HG03520 (cell line): ENCODE measurements around the gene DDIAS.
"Not testable (repeated sequence)": the region's sequence is repeated elsewhere in the genome, so short reads cannot be mapped to it uniquely, and the experiment has no call there.

ENCODE experiments used
- ATAC-seq: cut with Tn5 transposase; IDR thresholded peaks from one replicate; pipeline ENCODE4 v1.9.1; 2021; ENCODE audit warnings: mild to moderate bottlenecking, moderate library complexity; ENCODE audit not compliant: unreplicated experiment

Gene DDIAS

DNA sequence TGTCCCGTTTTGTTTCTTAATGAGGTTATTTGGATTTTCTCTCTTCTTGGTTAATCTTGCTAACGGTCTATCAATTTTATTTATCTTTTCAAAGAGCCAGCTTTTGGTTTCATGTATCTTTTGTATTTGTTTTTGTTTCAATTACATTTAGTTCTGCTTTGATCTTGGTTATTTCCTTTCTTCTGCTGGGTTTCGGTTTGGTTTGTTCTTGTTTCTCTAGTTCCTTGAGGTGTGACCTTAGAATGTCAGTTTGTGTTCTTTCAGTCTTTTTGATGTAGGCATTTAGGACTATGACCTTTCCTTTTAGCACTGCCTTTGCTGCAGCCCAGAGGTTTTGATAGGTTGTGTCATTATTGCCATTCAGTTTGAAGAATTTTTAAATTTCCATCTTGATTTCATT, 18.7 kb downstream of the DDIAS start:
- not testable (repeated sequence) for ATAC-seq

DNA sequence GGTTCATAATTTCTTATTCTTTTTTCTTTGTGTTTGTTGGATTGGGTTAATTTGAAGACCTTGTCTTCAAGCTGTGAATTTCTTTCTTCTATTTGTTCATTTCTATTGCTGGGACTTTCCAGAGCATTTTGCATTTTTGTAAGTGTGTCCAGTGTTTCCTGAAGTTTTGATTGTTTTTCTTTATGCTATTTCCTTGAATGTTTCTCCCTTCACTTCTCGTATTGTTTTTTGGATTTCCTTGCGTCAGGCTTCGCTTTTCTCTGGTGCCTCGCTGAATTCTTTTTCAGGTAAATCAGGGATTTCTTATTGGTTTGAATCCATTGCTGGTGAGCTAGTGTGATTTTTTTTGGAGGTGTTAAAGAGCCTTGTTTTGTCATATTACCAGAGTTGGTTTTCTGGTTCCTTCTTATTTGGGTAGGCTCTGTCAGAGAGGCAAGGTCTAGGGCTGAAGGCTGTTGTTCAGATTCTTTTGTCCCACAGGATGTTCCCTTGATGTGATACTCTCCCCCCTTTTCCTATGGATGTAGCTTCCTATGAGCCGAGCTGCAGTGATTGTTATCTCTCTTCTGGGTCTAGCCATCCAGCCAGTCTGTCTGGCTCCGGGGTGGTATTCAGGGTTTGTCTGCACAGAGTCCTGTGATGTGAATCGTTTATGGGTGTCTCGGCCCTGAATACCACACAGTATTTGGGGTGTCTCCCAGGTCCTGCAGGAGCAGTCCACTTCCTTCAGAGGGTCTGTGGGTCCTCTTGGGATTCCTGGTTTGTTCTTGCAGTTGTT, 21.0 kb downstream of the DDIAS start:
- ATAC-seq = not testable (repeated sequence)

DNA sequence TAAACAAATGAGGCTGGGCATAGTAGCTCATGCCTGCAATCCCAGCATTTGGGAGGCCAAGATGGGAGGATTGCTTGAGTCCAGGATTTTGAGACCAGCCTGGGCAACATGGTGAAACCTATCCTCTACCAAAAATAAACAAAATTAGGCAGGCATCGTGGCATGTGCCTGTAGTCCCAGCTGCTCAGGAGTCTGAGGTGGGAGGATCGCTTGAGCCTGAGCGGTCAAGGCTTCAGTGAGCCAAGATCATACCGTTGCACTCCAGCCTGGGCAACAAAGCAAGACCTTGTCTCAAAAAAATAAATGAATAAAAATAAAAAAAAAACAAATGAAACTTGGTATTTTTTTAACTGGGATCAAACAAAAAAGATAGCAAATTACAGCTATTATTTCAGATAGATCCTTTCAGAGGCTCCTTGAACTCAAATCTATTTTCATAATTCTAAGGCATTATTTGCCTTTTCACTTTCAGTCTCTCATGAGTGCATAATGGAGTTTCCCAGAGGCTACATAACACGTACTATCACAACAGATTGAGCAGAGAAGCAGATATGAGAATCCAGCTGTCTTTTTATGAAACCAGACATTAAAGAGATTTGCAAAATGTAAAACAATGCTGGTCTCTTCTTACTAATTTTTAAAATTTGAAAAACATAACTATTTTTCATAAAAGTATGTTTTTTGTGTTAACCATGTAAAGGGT, 23.1 kb downstream of the DDIAS start:
- ATAC-seq = no peak

DNA sequence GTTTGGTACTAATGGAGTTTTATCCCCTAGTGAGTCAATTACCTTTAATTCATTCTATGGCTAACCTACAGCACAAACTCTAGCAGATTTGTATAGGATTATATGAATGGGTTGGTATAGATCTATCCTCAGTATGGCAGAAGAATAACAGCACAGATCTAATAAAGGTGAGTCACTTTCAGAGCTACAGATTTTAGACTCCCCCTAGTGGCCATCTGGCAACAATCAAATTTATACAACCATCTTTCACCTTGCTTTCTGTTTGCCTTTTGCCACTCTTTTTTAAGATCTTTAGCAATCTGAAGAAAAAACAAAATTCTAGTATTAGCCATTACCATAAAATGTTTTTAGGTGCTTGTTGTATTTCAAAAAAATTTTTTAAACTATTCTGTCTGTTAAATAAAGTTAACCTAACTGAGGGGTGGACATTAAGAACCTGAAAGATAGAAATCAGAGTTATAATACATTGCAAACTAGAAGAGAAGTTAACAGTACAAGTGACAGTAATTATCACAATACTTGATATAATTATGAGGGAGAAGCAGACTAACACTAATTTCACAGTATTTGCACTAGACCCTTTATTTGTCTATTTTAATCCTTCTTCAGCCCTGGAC, 25.8 kb downstream of the DDIAS start:
- ATAC-seq = peak; percentile 78

DNA sequence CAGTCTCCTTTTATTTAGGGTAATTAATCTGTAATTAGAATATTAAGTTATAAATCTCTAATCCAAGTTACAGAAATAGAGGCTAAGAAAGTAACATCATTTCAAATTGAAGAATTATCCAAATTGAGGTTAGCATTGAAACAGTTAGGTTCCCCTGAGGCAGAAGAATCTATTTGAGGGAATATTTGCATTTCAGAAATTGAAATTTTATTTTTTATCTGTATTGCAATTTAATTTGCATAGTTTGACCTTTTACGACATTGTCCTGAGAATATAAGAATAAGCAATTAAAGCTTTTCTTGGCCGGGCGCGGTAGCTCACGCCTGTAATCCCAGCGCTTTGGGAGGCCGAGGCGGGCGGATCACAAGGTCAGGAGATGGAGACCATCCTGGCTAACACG, 27.6 kb downstream of the DDIAS start:
- ATAC-seq = no peak

DNA sequence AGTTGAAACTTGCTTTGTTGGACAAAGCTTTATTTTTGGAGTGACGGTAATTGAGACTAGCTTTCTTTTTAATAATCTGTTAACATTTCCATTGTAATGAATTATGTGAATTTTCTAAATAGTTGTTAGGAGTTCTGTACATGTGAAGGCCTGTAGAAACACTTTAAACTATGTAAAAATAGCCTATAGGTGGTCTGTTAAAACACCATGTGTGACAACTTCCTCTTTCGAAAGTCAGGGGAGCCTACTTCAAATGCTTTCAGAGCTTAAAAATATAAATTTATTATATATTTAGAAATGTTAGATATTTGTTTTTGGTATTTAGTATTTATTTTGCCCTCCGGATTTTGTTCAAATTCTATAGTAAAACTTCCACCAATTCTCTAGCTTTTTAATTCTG, 28.7 kb downstream of the DDIAS start:
- ATAC-seq = no peak

DNA sequence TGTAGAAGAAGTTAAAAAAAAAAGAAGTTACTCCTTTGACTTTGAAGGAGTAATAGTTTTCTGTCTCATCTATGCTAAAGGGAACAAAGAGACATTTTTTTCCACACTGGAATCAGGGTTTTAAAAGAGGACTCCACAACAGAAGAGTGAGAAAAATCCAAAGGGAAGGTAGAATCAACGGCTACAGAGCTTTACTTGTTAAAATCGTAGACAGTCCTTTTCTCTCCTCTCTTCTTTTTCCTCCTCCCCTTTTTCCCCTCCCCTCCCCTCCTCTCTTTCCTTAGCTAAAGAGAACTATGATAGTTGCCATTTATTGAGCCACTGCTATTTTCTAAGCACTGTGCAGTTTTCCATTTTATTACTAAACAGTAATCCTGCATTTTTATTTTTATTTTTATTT, 29.2 kb downstream of the DDIAS start:
- no peak for ATAC-seq

DNA sequence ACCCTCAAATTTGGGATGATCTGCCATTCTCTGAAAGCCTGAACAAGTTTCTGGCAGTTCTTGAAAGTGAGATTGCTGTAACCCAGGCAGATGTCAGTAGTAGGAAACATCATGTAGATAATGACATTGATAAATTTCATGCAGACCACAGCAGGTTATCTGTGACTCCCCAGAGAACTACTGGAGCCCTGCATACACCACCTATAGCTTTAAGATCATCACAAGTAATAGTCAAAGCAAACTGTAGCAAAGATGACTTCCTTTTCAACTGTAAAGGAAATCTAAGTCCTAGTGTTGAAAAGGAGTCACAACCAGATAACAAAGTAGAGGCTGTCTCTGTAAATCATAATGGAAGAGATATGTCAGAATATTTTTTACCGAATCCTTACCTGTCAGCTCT, 31.0 kb downstream of the DDIAS start:
- no peak for ATAC-seq

DNA sequence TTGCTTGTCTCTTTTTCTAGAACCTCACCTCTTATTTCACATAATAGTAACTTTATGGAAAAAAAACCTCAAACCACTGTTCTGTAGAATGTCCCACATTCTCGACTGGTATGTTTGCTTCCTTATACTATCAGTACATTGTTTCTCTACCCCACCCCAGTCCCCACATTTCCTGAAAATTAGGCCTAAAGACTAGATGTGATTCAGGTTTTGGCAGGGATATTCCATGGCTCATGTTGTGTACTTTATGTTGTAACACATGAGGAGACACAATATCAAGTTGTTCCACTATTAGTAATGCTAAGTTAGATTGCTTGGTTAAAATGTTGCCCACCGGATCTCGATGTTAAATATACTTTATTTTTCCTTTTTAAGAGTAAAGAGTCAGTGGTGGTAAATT, 34.7 kb downstream of the DDIAS start:
- ATAC-seq = no peak

DNA sequence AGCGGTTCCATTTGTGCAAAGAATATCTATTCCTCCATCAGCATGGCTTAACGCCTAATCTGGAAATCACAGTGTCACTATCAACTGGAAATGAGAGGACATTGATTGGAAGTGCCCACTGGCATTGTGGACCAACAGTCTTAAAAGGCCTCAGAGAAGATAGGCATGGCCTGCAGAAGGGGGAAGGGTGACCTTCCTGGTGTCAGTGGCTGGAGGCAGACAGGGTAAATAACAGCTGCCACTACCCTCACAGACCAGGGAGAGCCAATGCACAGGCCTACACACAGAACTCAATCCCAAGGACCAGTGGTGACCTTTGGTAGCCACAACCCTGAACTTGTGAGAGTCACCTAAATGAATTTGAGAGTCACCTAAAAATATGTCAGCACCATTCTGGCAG, 36.0 kb downstream of the DDIAS start:
- no peak for ATAC-seq

DNA sequence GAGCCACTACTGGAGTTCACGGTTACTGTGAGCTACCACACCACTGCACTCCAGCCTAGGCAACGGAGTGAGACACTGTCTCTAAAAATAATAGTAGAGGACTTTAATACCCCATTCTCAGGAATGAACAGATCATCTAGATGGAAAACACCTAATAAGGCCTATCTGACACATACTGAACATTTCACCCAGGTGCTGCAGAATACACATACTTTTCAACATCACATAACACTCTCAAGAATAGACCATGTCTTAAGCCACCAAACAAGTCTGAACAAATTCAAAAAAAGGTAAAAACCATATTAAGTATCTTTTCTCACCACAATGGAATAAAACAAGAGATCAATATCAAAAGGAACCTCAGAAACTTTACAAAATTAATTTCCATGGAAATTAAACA, 37.9 kb downstream of the DDIAS start:
- no peak for ATAC-seq

DNA sequence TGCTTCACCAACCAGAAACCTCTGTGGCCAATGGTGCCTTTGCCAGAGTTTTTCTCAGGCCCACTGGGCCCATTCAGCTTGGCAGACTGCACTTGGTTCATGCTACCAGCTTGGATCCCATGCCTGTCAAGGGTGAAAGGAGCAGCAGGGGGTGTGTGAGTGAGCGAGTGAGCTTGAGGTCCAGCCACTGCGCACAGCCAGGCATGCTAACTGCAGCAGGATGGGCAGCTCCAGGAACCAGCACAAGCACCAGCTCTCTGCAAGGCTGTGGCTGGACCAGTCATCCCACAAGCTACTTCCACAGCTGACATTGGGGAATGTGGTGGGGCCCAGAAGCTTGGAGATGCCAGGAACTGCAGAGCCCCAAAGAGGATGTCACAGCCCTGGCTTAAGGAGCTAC, 40.8 kb downstream of the DDIAS start:
- no peak for ATAC-seq

DNA sequence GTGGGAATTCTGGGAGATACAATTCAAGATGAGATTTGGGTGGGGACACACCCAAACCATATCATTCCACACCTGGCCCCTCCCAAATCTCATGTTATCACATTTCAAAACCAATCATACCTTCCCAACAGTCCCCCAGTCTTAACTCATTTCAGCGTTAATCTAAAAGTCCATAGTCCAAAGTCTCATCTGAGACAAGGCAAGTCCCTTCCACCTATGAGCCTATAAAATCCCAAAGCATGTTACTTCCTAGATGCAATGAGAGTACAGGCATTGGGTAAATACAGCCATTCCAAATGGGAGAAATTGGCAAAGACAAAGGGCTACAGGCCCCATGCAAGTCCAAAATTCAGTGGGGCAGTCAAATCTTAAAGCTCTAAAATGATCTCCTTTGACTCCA, 41.9 kb downstream of the DDIAS start:
- ATAC-seq = not testable (repeated sequence)

DNA sequence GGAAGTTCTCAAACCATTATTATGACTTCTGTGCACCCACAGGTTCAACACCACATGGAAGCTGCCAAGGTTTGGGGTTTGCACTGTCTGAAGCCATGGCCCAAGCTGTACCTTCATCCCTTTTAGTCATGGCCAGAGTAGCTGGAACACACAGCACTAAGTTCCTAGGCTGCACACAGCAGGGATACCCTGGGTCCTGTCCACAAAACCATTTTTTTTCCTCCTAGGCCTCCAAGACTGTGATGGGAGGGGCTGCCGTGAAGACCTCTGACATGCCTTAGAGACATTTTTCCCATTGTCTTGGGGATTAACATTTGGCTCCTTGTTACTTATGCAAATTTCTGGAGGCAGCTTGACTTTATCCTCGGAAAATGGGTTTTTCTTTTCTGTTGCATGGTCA, 42.7 kb downstream of the DDIAS start:
- ATAC-seq = no peak

DNA sequence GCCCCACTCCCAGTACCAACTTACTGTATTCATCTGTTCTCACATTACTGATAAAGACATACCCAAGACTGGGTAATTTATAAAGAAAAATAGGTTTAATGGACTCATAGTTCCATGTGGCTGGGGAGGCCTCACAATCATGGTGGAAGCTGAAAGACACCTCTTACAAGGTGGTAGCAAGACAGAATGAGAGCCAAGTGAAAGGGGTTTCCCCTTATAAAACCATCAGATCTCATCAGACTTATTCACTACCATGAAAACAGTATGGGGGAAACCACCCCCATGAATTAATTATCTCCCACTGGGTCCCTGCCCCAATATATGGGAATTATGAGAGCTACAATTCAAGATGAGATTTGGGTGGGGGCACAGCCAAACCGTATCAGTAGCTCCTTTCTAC, 43.5 kb downstream of the DDIAS start:
- ATAC-seq = not testable (repeated sequence)

DNA sequence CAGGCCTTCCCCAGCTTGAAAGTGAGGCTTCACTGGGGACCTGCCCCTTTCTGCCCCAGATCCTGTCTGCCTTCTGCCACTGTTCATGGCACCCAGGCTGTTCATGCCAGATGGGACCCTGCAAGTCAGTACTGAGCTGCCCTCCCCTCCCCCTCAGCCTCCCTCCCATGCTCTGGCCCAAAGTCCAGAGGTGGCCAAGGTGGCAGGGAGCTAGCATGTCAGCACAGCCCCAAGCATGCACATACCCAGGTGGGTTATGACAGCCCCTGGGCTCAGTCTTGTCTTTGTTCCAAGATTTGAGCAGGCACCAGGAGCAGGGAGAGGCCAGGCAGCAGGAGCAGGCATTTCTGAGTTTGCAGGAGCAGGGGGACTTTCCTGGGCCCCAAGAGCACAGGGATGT, 44.1 kb downstream of the DDIAS start:
- ATAC-seq = no peak

DNA sequence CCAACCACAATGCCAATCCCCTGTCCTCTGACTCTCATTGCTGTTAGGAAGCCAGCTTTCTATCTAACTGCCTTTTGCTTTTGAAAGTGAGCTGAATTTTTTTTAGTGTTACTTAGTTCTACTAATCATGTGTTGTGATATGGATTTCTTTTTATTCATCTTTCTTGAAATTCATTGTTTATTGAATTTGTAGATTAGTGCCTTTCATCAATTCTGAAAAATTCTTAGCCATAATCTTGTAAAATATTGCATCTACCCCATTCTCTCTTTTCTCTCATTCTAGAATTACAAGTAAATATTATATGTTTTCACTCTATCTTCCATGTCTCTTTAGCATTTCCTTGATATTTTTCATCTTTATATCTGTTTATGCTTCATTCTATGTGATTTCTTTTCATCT, 47.8 kb downstream of the DDIAS start:
- no peak for ATAC-seq

DNA sequence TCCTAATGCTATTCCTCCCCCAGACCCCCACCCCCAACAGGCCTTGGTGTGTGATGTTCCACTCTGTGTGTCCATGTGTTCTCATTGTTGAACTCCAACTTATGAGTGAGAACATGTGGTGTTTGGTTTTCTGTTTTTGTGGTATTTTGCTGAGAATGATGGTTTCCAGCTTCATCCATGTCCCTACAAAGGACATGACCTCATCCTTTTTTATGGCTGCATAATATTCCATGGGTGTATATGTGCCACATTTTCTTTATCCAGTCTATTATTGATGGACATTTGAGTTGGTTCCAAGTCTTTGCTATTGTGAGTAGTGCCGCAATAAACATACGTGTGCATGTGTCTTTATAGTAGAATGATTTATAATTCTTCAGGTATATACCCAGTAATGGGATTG, 49.0 kb downstream of the DDIAS start:
- not testable (repeated sequence) for ATAC-seq

DNA sequence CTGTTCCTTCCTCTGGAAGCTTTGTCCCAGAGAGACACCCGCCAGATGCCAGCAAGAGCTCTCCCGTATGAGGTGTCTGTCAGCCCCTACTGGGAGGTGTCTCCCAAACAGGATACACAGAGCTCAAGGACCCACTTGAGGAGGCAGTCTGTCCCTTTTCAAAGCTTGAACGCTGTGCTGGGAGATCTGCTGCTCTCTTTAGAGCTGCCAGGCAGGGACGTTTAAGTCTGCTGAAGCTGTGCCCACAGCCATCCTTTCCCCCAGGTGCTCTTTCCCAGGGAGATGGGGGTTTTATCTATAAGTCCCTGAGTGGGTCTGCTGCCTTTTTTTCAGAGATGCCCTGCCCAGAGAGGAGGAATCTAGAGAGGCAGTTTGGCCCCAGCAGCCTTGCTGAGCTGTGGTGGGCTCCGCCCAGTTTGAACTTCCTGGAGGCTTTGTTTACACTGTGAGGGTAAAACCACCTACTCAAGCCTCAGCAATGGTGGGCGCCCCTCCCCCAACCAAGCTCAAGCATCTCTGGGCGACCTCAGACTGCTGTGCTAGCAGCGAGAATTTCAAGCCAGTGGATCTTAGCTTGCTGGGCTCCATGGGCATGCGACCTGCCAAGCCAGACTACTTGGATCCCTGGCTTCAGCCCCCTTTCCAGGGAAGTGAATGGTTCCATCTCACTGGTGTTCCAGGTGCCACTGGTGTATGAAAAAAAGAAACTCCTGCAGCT, 54.4 kb downstream of the DDIAS start:
- not testable (repeated sequence) for ATAC-seq

DNA sequence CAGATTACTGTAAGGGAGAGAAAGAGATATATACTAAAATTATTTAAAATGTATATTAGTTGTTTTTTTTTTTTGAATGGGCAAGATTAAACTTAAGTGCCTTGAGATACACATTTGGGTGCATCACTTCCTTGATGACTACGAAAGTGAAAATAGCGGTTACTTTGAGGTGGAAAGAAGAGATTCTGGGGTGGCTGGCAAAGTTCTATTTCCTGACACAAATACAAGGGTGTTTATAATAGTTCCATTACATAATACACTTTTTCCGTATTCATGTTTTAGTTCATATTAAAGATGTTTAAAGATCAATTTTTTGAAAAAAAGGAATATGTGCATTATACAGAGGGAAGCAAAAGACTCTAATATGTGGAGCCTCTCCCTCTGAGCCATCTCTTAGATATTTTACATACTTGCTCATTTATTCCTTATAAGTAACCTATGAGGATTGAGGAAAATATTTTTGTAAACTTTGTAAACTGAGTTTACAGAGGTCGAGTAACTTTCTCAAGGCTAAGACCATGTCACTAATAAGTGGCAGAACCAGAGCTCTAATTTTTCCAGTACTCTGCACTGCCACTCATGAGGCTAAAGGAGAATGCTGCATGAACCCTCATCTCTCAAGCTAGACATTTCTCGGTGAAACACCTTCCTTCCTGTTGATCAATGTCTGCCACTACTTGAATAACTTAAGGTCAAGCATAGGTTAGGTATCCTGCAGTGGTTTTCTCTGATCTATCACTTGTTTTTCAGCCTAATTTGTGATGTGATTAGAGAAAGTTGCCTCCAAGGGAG, 58.6 kb downstream of the DDIAS start:
- peak; percentile 92 for ATAC-seq

DNA sequence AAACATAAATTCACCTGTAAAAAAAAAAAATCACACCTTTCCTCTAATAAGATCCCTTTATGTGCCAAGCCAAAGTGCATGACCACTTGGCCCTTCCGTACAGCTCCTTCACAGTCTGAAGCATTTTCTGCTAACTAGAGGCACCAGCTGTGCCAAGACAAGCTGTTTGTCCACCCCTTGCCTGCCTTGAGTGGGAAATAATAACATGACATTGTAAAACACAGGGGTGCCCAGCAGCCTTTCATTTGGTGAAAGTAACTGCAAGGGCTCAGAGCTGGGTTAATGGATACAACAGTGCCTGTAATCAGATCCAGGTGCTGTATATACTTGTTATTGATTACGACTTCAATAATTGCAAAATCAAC, 59.2 kb downstream of the DDIAS start:
- ATAC-seq = peak; percentile 1
